Stimulated activated naive CD8-positive, alpha-beta T cell treated with anti-CD3 and anti-CD28 coated beads, Interleukin-15, Interleukin-2, amounts not matched to agents 100 U/mL and 50 U/mL, for 24 hours (primary cell): ENCODE data around the gene DPEP2NB.
"Not testable (repeated sequence)": the region's sequence is repeated elsewhere in the genome, so short reads cannot be mapped to it uniquely, and the experiment has no call there.

ENCODE experiments used
- ATAC-seq: fragments of 150-1000 bp; cut with Tn5 transposase; one replicate; pipeline ENCODE4 v1.10.0; 2021
- DNase-seq: peaks from one replicate; pipeline ENCODE4 v3.0.0; 2021

DPEP2NB gene

GRCh38 chr16:68015681-68016080, at the start of gene DPEP2NB:
TSS of gene DPEP2NB (minus strand) at chr16:68015911. CDS start at chr16:68015770, 141 bp downstream.
- no peak for ATAC-seq

GRCh38 chr16:68064791-68065365, 49.2 kb upstream of the DPEP2NB start:
- DNase-seq = peak; percentile 79
- peak; percentile 67 for ATAC-seq

More at GRCh38 chr16:68015681-68016080, at the start of gene DPEP2NB:
- DNase-seq = no peak

- DNase-seq (peak; percentile 38), ATAC-seq (peak; percentile 69)
Measured at GRCh38 chr16:68062910-68063393, 47.2 kb upstream of the DPEP2NB start.

- ATAC-seq = no peak
- no peak for DNase-seq
Measured at GRCh38 chr16:68061396-68061795, 45.7 kb upstream of the DPEP2NB start.

- DNase-seq (no peak), ATAC-seq (peak; percentile 55)
Measured at GRCh38 chr16:68059804-68060203, 44.1 kb upstream of the DPEP2NB start.

- DNase-seq (no peak), ATAC-seq (no peak)
Measured at GRCh38 chr16:68055395-68055794, 39.7 kb upstream of the DPEP2NB start.

- DNase-seq (no peak), ATAC-seq (no peak)
Measured at GRCh38 chr16:68049449-68049848, 33.7 kb upstream of the DPEP2NB start.

- no peak for ATAC-seq
- no peak for DNase-seq
Measured at GRCh38 chr16:68047987-68048386, 32.3 kb upstream of the DPEP2NB start.

- ATAC-seq (no peak), DNase-seq (no peak)
Measured at GRCh38 chr16:68046106-68046505, 30.4 kb upstream of the DPEP2NB start.

GRCh38 chr16:68041783-68042182, 26.1 kb upstream of the DPEP2NB start:
- DNase-seq (no peak), ATAC-seq (no peak)

- DNase-seq (peak; percentile 91), ATAC-seq (peak; percentile 97)
Measured at GRCh38 chr16:68040506-68041288, 25.0 kb upstream of the DPEP2NB start.

GRCh38 chr16:68037841-68038597, 22.3 kb upstream of the DPEP2NB start:
- no peak for DNase-seq
- no peak for ATAC-seq

- no peak for DNase-seq
Measured at GRCh38 chr16:68035227-68035626, 19.5 kb upstream of the DPEP2NB start.

GRCh38 chr16:68033101-68033500, 17.4 kb upstream of the DPEP2NB start:
- DNase-seq (no peak), ATAC-seq (no peak)

More at GRCh38 chr16:68035227-68035626, 19.5 kb upstream of the DPEP2NB start:
- ATAC-seq = no peak

- ATAC-seq (peak; percentile 82), DNase-seq (no peak)
Measured at GRCh38 chr16:68031951-68032350, 16.2 kb upstream of the DPEP2NB start.

- DNase-seq, ATAC-seq: not testable (repeated sequence)
Measured at GRCh38 chr16:68030108-68030507, 14.4 kb upstream of the DPEP2NB start.

- ATAC-seq (no peak), DNase-seq (no peak)
Measured at GRCh38 chr16:68028996-68029395, 13.3 kb upstream of the DPEP2NB start.

GRCh38 chr16:68022728-68023537, 7.2 kb upstream of the DPEP2NB start, which contains the start of the genes DDX28 and DUS2:
TSS of gene DDX28 (minus strand) at chr16:68023232. CDS start at chr16:68023202, 30 bp downstream.
TSS of gene DUS2 (plus strand) at chr16:68023284. CDS start at chr16:68038024, 14,740 bp downstream.
- peak; percentile 87 for ATAC-seq
- DNase-seq = peak; percentile 95

GRCh38 chr16:68022278-68022727, 6.6 kb upstream of the DPEP2NB start:
- ATAC-seq = peak; percentile 19
- no peak for DNase-seq

- no peak for DNase-seq
- ATAC-seq = no peak
Measured at GRCh38 chr16:68021490-68021889, 5.8 kb upstream of the DPEP2NB start.

- ATAC-seq = no peak
- no peak for DNase-seq
Measured at GRCh38 chr16:68019167-68019680, 3.5 kb upstream of the DPEP2NB start.
